Common myeloid progenitor, CD34-positive (primary cell): ENCODE measurements around the gene ATG2A.

Experiments used
- CTCF ChIA-PET: fragments of 350-600 bp; sonication (Branson Sonifier 250); formaldehyde crosslinking; loops from one replicate; lab custom pipeline; 2021; ENCODE audit warnings: antibody characterized with exemption; lab: Charles Lee
- POLR2A ChIA-PET: fragments of 350-600 bp; sonication (Branson Sonifier 250); formaldehyde crosslinking; loops from one replicate; lab custom pipeline; 2021; ENCODE audit warnings: antibody characterized with exemption; lab: Charles Lee
- DNase-seq, 3 donors: peaks; one replicate each; pipeline versions ENCODE4 v3.0.0 to v3.0.0-alpha.2; 2013
- H3K27ac ChIP-seq, 2 experiments: 1 replicate in 1 of 2; 2 replicates in 1 of 2; pipeline ENCODE4 v1.7.0; 2013; ENCODE audit warnings: inconsistent platforms in 2 of 2, low read length in 2 of 2, mild to moderate bottlenecking in 2 of 2, low read depth in 1 of 2, moderate library complexity in 1 of 2; ENCODE audit not compliant: severe bottlenecking in 2 of 2, insufficient read depth in 1 of 2, poor library complexity in 1 of 2
- H3K27me3 ChIP-seq, 5 experiments: replicated peaks in 2 of 5; 1 replicate in 3 of 5; 2 replicates in 2 of 5; pipeline versions ENCODE4 v1.6.1 to v1.7.0; 2013; ENCODE audit warnings: low read length in 4 of 5, mild to moderate bottlenecking in 2 of 5, moderate library complexity in 2 of 5, inconsistent platforms in 1 of 5; ENCODE audit not compliant: insufficient read depth in 5 of 5, control insufficient read depth in 4 of 5
- H3K36me3 ChIP-seq, 4 experiments: 1 replicate in 2 of 4; 2 replicates in 2 of 4; pipeline versions ENCODE4 v1.6.1 to v1.7.0; 2013; ENCODE audit warnings: low read length in 3 of 4, control low read depth in 1 of 4, mild to moderate bottlenecking in 1 of 4; ENCODE audit not compliant: control insufficient read depth in 4 of 4, insufficient read depth in 4 of 4
- H3K4me1 ChIP-seq, 4 experiments: 1 replicate in 3 of 4; 2 replicates in 1 of 4; pipeline versions ENCODE4 v1.6.1 to v1.7.1; 2013; ENCODE audit warnings: low read length in 3 of 4, mild to moderate bottlenecking in 3 of 4, control low read depth in 1 of 4, inconsistent platforms in 1 of 4, moderate library complexity in 1 of 4; ENCODE audit not compliant: control insufficient read depth in 4 of 4, insufficient read depth in 4 of 4; ENCODE audit errors: control extremely low read depth in 1 of 4
- H3K4me3 ChIP-seq, 7 experiments: 1 replicate in 4 of 7; 2 replicates in 3 of 7; pipeline versions ENCODE4 v1.5.1 to v1.7.0; 2013; ENCODE audit warnings: mild to moderate bottlenecking in 7 of 7, low read length in 6 of 7, moderate library complexity in 6 of 7, inconsistent platforms in 2 of 7, low read depth in 2 of 7, control low read depth in 1 of 7; ENCODE audit not compliant: insufficient read depth in 4 of 7, control insufficient read depth in 1 of 7; ENCODE audit errors: extremely low read depth in 1 of 7
- H3K9me3 ChIP-seq, 5 experiments: 1 replicate in 4 of 5; 2 replicates in 1 of 5; pipeline versions ENCODE4 v1.6.1 to v1.7.1; 2013; ENCODE audit warnings: low read length in 4 of 5, mild to moderate bottlenecking in 2 of 5, inconsistent platforms in 1 of 5, low read depth in 1 of 5, moderate library complexity in 1 of 5; ENCODE audit not compliant: control insufficient read depth in 4 of 5, insufficient read depth in 2 of 5; ENCODE audit errors: control extremely low read depth in 1 of 5
- WGBS: methylation state at CpG from one replicate; pipeline ENCODE4 v1.1.5; 2013; ENCODE audit not compliant: insufficient coverage; 5-methylcytosine and 5-hydroxymethylcytosine counted together

Gene ATG2A

GRCh38 chr11:64933213-64933934, 16.4 kb upstream of the ATG2A start:
- Histone ChIP-seq H3K9me3 (no peaks in the 10 kb centered on the region), H3K27me3 (peaks cover 0 to 1% (median 0%) of the 10 kb centered on the region in 5 experiments), H3K27ac (no peak overlapping the region), H3K36me3 (peaks cover 6 to 13% (median 9%) of the 10 kb centered on the region in 4 experiments), H3K4me1 (no peaks in the 10 kb centered on the region), H3K4me3 (no peak overlapping the region)
- WGBS = 96% methylated on average over 10 of the region's 12 CpGs
- CTCF ChIA-PET = interaction anchor here (0.6 to 2.4 kb wide), 3 partner anchors 10 to 181 kb away, joined by 3 to 10 read pairs (median 4); partner anchors contain the start of gene BATF2
- no peak for DNase-seq
- POLR2A ChIA-PET = interaction anchor here (1.0 kb wide), 1 partner anchor 66 kb away, joined by 3 read pairs; no protein-coding TSS in a partner anchor

- no peaks in the 10 kb centered on the region for H3K27me3 ChIP-seq
- no peaks in the 10 kb centered on the region for H3K9me3 ChIP-seq
- POLR2A ChIA-PET = no interaction called here
- WGBS = 93% methylated on average over 3 of the region's 5 CpGs
- H3K36me3 ChIP-seq = peaks cover 6 to 13% (median 10%) of the 10 kb centered on the region in 4 experiments
- DNase-seq = no peak
- no peak overlapping the region for H3K27ac ChIP-seq
- no peak overlapping the region for H3K4me3 ChIP-seq
- no peaks in the 10 kb centered on the region for H3K4me1 ChIP-seq
- CTCF ChIA-PET = no interaction called here
These were observed 15.3 kb upstream of the ATG2A start for GRCh38 chr11:64932324-64932723.

GRCh38 chr11:64931290-64931689, 14.3 kb upstream of the ATG2A start:
- no peak overlapping the region for H3K27ac ChIP-seq
- H3K4me1 ChIP-seq = peaks cover 0 to 6% (median 0%) of the 10 kb centered on the region in 4 experiments
- no peak for DNase-seq
- CTCF ChIA-PET = interaction anchor here (0.6 kb wide), 1 partner anchor 305 kb away, joined by 5 read pairs; no protein-coding TSS in a partner anchor
- no peaks in the 10 kb centered on the region for H3K27me3 ChIP-seq
- WGBS = 96% methylated on average over 5 of the region's 7 CpGs
- POLR2A ChIA-PET = no interaction called here
- no peak overlapping the region for H3K4me3 ChIP-seq
- peaks cover 6 to 13% (median 10%) of the 10 kb centered on the region in 4 experiments for H3K36me3 ChIP-seq
- no peaks in the 10 kb centered on the region for H3K9me3 ChIP-seq

GRCh38 chr11:64930340-64930739, 13.3 kb upstream of the ATG2A start:
- H3K4me3 ChIP-seq = no peak overlapping the region
- no peaks in the 10 kb centered on the region for H3K27me3 ChIP-seq
- ChIA-PET CTCF (interaction anchor here (1.1 kb wide), 1 partner anchor 10 kb away, joined by 3 read pairs; no protein-coding TSS in a partner anchor), POLR2A (no interaction called here)
- no peaks in the 10 kb centered on the region for H3K9me3 ChIP-seq
- peaks cover 6 to 13% (median 10%) of the 10 kb centered on the region in 4 experiments for H3K36me3 ChIP-seq
- H3K4me1 ChIP-seq = peaks cover 0 to 11% (median under 1%) of the 10 kb centered on the region in 4 experiments
- H3K27ac ChIP-seq = no peak overlapping the region
- no peak for DNase-seq
- 93% methylated on average over 6 of the region's 6 CpGs for WGBS

GRCh38 chr11:64929625-64930024, 12.6 kb upstream of the ATG2A start:
- Histone ChIP-seq H3K27me3 (no peaks in the 10 kb centered on the region), H3K36me3 (peaks cover 6 to 13% (median 10%) of the 10 kb centered on the region in 4 experiments), H3K9me3 (no peaks in the 10 kb centered on the region), H3K27ac (no peak overlapping the region), H3K4me3 (no peak overlapping the region), H3K4me1 (peaks cover 0 to 18% (median 7%) of the 10 kb centered on the region in 4 experiments)
- DNase-seq = no peak
- ChIA-PET CTCF (interaction anchor here (2.3 kb wide), 1 partner anchor 11 kb away, joined by 7 read pairs; no protein-coding TSS in a partner anchor), POLR2A (no interaction called here)
- WGBS = 98% methylated on average over 5 of the region's 7 CpGs

GRCh38 chr11:64928957-64929356, 11.9 kb upstream of the ATG2A start:
- peaks cover 0 to 22% (median 11%) of the 10 kb centered on the region in 4 experiments for H3K4me1 ChIP-seq
- no peaks in the 10 kb centered on the region for H3K27me3 ChIP-seq
- POLR2A ChIA-PET = no interaction called here
- CTCF ChIA-PET = interaction anchor here (2.3 kb wide), 1 partner anchor 10 kb away, joined by 7 read pairs; no protein-coding TSS in a partner anchor
- H3K9me3 ChIP-seq = no peaks in the 10 kb centered on the region
- H3K36me3 ChIP-seq = peaks cover 6 to 13% (median 10%) of the 10 kb centered on the region in 4 experiments
- no peak overlapping the region for H3K4me3 ChIP-seq
- 100% methylated on average over 1 of the region's 2 CpGs for WGBS
- DNase-seq = no peak
- H3K27ac ChIP-seq = no peak overlapping the region

GRCh38 chr11:64926689-64927088, 9.7 kb upstream of the ATG2A start:
- WGBS = 74% methylated on average over 18 of the region's 22 CpGs
- Histone ChIP-seq H3K27me3 (no peaks in the 10 kb centered on the region), H3K36me3 (peaks cover 0 to 9% (median 6%) of the 10 kb centered on the region in 4 experiments), H3K4me1 (peaks cover 0 to 27% (median 15%) of the 10 kb centered on the region in 4 experiments), H3K4me3 (no peak overlapping the region), H3K27ac (no peak overlapping the region), H3K9me3 (no peaks in the 10 kb centered on the region)
- CTCF ChIA-PET = interaction anchor here (0.9 kb wide), 1 partner anchor 33 kb away, joined by 3 read pairs; no protein-coding TSS in a partner anchor
- POLR2A ChIA-PET = no interaction called here
- DNase-seq = no peak
